ENCODE results near the gene PLXNC1. TPM values are rescaled to one million over a fixed set of nuclear protein-coding genes. Genes with fewer than 3 reads are reported as not detected.

PLXNC1 gene
- total and polyA plus RNA-seq, 2 experiments from 2014 or later = 2.9 to 4.1 TPM

DNA sequence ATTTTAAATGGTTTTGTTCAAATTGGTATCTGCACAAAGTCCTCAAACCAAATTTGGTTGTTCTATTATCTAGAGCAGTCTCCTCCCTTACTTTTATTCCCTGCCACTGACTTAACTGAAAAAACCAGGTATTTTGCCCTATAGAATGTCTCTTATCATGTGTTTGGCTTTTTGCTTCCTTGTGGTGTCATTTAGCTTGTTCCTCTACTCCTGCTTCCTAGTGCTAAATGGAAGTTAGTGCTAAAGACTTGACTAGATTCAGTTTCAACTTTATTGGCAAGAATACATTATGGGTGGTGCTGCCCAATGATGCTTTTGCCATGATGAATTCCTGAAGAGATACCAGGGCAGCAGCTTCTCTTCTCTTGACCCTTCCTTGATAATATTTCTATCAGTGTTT, 29.7 kb downstream of the PLXNC1 start:
- no peak for DNase-seq (ENCODE audit: low read depth in 1 of 2, low spot score in 1 of 2)
- no peak for TF ChIP-seq CTCF (IDR thresholded peaks at IDR 0.05; ENCODE audit: low read depth, low read length)
- H3K4me3 ChIP-seq = no peak overlapping the region
- no peaks in the 10 kb centered on the region for H3K27me3 ChIP-seq
- H3K27ac ChIP-seq = no peak overlapping the region
- H3K9me3 ChIP-seq (ENCODE audit: low read depth) = no peaks in the 10 kb centered on the region
- no peaks in the 10 kb centered on the region for H3K4me1 ChIP-seq (ENCODE audit: low read depth)
- H3K36me3 ChIP-seq = no peaks in the 10 kb centered on the region

GRCh38 chr12:94178882-94179281, 30.5 kb downstream of the PLXNC1 start:
- Histone ChIP-seq H3K9me3 (ENCODE audit: low read depth) (no peaks in the 10 kb centered on the region), H3K27ac (no peak overlapping the region), H3K36me3 (no peaks in the 10 kb centered on the region), H3K4me3 (no peak overlapping the region), H3K27me3 (no peaks in the 10 kb centered on the region), H3K4me1 (ENCODE audit: low read depth) (no peaks in the 10 kb centered on the region)
- DNase-seq (ENCODE audit: low read depth in 1 of 2, low spot score in 1 of 2) = no peak
- no peak for TF ChIP-seq CTCF (IDR thresholded peaks at IDR 0.05; ENCODE audit: low read depth, low read length)

DNA sequence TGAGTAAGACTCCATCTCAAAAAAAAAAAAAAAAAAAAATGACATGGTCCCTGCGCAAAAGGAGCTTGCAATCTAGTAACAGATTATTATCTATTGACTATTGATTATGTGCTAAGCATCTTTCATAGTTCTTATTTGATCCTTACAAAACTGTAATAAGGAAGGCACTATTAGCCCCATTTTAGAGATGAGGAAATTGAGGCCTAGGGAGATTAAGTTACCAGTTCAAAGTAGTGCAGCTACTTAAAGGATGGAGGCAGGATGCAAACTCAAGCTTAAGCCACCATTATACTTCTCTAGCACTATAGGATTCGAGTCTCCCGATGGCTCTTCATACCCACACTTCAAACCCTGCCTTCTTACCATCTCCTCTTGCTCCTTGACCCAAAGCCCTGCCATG, 31.3 kb downstream of the PLXNC1 start:
- no peaks in the 10 kb centered on the region for H3K9me3 ChIP-seq (ENCODE audit: low read depth)
- no peaks in the 10 kb centered on the region for H3K4me1 ChIP-seq (ENCODE audit: low read depth)
- no peak overlapping the region for H3K27ac ChIP-seq
- no peaks in the 10 kb centered on the region for H3K27me3 ChIP-seq
- TF ChIP-seq CTCF (IDR thresholded peaks at IDR 0.05; ENCODE audit: low read depth, low read length) = no peak
- no peaks in the 10 kb centered on the region for H3K36me3 ChIP-seq
- no peak overlapping the region for H3K4me3 ChIP-seq
- DNase-seq (ENCODE audit: low read depth in 1 of 2, low spot score in 1 of 2) = no peak

DNA sequence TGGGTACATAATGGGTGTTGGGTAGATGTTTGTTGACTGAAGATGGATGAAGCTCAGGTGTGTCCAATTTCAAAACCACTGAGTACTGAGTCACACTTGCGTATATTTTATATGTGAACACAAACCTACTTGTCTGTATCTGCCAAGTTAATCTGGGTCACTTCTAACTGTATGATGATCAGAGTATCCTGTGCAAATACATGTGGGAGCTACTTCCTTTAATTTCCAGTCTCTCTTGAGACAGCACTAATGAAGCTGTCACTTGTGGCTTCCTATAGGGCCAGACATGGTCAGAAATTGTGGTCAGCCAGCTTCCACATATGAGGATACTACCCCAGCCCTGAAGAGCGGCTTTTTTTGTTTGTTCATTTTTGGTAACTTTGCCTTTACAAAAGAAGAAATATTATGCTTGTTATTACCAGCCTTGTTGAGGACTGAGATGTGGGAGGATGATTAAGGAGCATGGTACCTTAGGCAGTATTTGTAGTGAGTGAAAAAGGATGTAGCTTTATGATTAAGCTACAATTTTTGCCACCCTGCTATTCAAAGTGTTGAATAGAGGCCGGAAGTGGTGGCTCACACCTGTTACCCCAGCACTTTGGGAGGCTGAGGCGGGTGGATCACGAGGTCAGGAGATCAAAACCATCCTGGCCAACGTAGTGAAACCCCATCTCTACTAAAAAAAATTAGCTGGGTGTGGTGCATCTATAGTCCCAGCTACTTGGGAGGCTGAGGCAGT, 32.4 kb downstream of the PLXNC1 start:
- Histone ChIP-seq H3K4me1 (ENCODE audit: low read depth) (no peaks in the 10 kb centered on the region), H3K27ac (no peak overlapping the region), H3K9me3 (ENCODE audit: low read depth) (no peaks in the 10 kb centered on the region), H3K4me3 (no peak overlapping the region), H3K36me3 (no peaks in the 10 kb centered on the region), H3K27me3 (no peaks in the 10 kb centered on the region)
- TF ChIP-seq CTCF (IDR thresholded peaks at IDR 0.05; ENCODE audit: low read depth, low read length) = no peak
- no peak for DNase-seq (ENCODE audit: low read depth in 1 of 2, low spot score in 1 of 2)

- H3K27me3 ChIP-seq = no peaks in the 10 kb centered on the region
- H3K27ac ChIP-seq = no peak overlapping the region
- no peak for TF ChIP-seq CTCF (IDR thresholded peaks at IDR 0.05; ENCODE audit: low read depth, low read length)
- H3K36me3 ChIP-seq = no peaks in the 10 kb centered on the region
- no peaks in the 10 kb centered on the region for H3K4me1 ChIP-seq (ENCODE audit: low read depth)
- DNase-seq (ENCODE audit: low read depth in 1 of 2, low spot score in 1 of 2) = peak in 1 of 2 donors; percentile 30
- H3K4me3 ChIP-seq = no peak overlapping the region
- no peaks in the 10 kb centered on the region for H3K9me3 ChIP-seq (ENCODE audit: low read depth)
Measured at GRCh38 chr12:94182986-94183707, 34.8 kb downstream of the PLXNC1 start.

Measured in cardiac muscle cell (in vitro differentiated cells and primary cell).